Stimulated activated CD4-positive, alpha-beta T cell treated with anti-CD3 and anti-CD28 coated beads, Interleukin-1b, Interleukin-23, amount 100 ng/mL, for 48 hours (primary cell): ENCODE measurements around the gene ATOSA.
A peak's percentile ranks its signal among the peaks of the same experiment; 100 is the strongest.

Source experiments
- DNase-seq: peaks from one replicate; pipeline ENCODE4 v3.0.0-alpha.2; 2020

ATOSA gene, protein sequence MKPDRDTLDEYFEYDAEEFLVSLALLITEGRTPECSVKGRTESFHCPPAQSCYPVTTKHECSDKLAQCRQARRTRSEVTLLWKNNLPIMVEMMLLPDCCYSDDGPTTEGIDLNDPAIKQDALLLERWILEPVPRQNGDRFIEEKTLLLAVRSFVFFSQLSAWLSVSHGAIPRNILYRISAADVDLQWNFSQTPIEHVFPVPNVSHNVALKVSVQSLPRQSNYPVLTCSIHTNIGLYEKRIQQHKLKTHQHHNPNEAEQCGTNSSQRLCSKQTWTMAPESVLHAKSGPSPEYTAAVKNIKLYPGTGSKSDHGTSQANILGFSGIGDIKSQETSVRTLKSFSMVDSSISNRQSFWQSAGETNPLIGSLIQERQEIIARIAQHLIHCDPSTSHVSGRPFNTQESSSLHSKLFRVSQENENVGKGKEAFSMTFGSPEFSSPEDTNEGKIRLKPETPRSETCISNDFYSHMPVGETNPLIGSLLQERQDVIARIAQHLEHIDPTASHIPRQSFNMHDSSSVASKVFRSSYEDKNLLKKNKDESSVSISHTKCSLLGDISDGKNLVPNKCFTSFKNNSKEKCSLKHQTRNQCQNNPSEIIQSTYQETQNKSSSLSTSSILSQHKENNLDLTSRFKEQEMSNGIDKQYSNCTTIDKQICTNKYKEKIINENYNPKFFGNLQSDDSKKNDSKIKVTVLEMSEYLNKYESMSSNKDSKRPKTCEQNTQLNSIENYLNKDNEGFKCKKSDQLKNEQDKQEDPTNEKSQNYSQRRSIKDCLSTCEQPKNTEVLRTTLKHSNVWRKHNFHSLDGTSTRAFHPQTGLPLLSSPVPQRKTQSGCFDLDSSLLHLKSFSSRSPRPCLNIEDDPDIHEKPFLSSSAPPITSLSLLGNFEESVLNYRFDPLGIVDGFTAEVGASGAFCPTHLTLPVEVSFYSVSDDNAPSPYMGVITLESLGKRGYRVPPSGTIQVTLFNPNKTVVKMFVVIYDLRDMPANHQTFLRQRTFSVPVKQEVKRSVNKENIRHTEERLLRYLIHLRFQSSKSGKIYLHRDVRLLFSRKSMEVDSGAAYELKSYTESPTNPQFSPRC

DNA sequence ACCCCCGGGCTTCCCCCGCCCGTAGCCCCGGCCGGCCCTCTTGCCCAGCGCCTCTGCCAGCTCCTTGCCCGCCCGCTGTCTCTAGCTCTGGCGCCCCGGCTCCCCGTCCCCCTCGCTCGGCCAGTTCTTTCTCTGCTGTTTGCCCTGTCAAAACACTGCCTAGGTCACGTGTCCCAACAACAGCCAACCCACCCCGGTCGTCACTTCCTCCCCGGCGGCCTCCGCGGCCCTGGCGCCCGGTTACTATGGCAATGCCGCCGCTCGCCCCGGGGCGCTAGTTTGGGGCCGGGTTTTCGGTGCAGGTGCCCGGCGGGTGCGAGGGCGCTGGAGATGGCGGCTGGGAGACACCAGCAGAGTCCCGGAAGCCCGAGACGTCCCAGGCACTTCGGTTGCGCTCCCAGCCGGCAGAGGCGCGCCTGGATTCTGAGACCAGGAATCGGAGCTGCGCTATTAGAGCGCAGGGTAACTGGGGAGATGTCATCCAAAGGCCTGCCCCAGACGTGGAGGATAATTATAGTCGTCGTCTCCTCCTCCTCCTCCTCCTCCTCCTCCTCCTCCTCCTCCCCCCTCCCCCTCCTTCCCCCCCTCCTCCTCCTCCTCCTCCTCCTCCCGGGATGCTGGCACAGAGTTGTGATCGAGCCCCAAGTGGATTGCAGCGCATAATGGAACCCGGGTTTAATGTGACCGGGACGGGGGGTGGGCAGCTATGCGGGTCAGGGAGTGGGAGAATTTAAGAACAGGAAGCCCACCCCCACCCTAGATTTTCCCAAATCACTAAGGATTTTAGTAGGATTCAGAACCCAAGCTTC lies at the start of gene ATOSA:
TSS of gene ATOSA (minus strand) at position 157 of the 809 bp plus-strand sequence. CDS start 1,367 bp downstream, outside the sequence.
- peak; percentile 89 for DNase-seq

DNA sequence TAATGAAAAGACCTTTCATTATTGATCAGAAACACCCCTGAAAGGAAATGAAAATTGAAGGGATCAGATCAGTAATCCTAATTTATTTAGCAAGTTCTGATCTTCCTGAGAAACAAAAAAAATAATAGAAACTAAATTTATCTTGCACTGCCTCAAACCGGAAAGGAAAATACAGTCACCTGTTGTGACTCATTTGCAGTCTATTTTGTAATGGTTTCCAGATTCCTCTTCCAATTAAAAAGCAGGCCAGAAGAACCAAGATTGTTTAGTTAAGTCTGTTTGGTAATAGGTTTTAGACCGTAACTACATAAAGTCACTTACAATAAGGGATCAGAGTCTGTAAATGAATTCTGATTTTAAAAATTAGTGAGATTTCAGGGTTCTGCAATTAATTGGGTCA lies 49.7 kb upstream of the ATOSA start:
- no peak for DNase-seq

DNA sequence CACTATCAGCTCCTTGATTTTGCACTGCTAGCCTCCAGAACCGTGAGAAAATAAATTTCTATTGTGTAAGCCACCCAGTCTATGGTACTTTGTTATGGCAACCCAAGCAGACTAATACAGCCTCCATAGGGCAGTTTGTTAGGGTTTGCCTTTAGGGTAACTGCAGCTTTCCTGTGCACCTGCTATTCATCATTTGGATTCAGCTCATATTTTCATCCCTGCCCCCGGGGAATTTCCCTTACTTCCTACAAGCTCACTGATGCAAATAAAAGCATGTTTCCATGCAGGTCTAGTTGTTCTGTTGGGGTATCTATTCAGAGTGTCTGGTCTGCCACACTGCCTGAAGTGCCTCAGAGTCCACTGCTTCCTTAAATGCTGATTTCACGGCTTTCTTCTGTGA lies 48.6 kb upstream of the ATOSA start:
- no peak for DNase-seq

DNA sequence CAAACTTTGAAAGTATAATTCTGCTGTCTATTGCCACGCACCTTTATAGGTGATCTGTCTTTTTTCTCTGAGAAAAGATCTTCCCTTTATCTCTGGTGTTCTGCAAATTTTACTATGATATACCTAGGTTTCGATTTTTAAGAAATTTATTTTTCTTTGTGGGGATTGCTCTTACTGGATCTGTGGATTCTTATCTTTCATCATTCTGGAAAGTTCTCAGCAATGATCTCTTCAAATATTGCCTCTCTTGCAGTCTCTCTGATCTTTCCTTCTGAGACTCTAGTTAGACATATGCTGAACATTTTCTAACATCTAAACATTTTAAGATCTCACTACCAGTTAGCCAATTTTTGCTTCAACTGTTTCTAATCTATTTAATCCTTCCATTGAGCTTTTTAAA lies 47.0 kb upstream of the ATOSA start:
- DNase-seq, result no peak

DNA sequence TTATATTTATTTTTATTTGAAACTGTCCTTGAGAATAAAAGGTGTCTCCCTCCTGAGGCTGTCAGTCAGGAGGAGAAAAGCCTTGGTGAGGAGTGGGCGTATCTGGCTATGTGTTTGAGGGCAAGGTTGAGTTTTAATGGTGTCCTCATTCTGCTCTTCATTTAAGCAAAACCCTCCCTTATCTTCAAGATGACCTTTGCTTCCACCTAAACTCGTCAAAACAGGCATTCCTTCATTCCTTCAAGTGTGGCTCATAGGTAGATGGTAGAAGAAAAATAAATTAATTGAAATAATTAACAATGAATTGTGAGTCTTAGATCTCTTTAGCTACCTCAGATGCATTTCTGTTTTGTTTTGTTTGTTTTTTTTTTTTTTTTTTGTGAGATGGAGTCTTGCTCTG lies 39.4 kb upstream of the ATOSA start:
- DNase-seq, result no peak

DNA sequence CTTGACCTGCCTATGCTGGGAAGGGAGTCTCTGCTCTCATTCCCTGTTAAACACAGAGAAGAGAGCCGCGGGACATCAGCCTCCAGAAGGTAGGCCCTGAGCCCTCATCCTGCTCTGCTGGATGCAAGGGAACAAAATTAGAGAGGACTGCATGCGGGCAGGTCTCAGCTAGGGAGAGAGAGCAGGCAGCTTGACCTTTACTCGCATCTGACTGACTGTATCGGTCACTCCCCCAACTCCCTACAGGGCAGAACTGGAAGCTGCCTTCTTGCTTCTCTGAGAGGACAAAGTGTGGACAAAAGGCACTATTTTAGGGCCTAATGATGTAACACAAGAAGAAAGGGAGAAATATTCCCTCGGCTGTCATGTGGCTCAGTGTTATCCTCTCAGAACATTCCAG lies 38.7 kb upstream of the ATOSA start:
- DNase-seq, result no peak

DNA sequence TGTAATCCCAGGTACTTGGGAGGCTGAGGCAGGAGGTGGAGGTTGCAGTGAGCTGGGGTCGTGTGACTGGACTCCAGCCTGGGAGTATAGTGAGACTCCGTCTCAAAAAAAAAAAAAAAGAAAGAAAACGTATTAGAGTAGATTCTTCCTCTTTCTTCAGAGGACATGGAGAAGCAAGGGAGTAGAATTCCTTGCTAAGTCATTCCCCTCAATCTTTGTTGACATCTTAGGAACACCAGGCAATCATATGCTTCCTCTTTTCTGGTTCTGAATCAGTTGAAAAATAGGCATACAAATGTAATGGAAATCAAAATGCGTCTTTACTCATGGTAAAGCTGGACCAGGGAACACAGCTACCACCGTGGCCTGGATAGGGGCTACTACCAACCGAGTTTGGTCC lies 38.3 kb upstream of the ATOSA start:
- no peak for DNase-seq

DNA sequence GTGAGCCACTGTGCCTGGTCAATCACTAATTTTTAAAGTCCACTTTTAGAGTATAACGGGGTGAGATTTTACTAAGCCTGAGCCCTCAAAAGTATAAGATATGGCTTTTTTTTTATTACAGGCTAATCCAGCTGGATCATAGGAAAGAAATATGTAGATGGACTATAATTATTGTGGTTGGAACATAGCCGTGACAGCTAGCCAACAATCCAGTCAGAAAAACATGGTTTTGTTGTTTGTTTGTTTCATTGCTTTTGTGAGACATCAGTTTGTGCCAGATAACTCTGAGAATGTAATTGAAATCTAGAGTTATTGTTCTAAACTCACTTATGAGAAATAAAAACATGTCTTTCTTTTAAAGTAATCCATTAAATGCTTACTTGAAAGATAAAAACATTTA lies 37.3 kb upstream of the ATOSA start:
- DNase-seq, result no peak

DNA sequence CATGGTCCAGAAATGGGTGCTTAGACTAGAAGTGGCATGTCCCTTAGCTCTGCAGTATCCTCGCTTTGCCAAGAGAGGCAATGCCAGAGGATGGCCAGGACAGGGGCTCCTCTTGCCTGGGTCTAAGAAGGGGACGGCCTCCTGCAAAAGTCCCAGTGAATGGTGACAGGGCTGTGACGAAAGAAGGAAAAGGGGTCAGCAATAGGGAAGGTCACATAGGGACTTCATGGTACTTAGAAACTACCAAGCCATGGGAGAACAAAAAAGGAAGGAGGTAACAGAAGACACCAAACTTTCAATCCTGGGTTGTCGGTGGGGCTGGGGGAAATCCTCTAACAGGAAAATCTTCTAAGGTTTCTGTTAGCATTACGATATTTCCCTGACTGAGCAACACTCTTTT lies 36.2 kb upstream of the ATOSA start:
- no peak for DNase-seq

DNA sequence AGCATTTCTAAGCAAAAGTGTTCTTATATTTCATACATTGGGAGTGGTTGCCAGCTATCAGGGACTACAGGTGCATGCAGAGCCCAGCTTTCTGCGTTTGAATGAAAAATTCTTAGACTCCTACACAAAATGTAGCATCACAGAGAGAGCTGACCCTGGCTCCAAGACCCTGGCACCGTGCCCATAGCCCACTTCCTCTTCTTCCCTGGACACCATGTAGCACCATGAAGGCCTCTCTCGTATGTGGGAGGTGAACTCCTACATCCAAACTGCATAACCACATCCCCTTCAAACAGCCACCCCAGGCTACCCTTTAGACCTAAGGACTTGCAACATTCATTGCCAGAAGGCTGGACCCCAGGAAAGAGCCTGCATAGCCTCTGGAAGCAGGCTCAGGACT lies 35.8 kb upstream of the ATOSA start:
- no peak for DNase-seq

DNA sequence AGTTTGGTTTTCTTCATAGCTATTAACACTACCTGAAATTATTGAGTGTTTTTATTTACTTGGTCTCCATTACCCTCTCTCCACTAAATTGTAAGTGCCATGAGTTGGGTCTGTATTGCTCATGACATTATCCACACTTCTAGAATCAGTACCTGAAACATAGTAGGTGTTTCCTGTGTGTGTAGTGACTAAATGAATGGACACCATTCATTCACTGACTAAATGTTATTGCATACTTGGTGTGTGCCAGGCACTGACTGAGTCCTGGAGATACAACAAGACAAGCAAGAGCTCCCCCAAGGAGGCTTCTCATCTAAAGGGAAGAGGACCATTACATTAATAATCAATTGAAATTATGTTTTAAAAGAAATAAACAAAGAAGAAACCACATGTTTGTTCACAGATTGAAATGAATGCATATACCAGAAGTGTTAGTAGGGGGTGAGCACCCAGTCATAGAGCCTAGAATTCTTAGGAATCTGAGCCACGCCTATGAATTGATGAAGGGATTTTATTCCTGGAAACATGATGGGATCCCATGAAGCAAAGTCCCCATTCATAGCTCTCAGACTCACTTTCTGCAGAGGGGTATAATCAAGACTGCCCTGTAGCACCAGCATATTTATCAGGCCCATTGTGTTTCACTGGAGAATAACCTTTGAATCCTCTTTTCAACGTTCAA lies 31.7 kb upstream of the ATOSA start:
- DNase-seq, result no peak

DNA sequence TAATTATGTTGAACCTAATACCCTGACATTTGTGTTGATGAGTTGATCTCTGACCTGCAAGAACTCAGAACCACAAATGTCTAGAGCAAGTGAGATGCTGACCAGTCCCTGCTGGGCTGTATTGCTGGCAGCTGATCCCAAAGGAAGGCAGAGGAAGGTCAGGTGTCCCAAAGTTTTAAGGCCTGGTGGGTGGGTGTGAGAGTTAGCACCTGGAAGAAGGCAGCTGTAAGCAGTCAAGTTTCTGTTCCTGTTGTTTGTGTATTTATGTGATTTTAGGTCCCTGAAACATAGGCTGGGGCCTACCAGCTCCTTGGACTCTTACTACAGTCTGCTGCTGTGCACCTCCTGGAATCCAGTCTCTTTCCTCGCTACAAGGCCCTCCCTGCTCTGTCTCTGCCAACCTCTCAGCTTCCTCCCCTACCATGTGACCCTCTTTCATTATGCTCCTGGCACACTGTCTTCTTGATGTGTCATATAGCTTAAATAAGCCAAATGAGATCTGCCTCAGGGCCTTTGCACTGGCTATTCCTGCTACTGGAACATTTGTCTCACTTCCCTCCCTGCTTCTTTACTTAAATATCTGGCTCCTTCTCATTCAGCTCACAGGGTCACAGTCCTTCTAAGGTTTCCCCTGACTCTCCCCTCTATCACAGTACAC lies 31.0 kb upstream of the ATOSA start:
- no peak for DNase-seq

DNA sequence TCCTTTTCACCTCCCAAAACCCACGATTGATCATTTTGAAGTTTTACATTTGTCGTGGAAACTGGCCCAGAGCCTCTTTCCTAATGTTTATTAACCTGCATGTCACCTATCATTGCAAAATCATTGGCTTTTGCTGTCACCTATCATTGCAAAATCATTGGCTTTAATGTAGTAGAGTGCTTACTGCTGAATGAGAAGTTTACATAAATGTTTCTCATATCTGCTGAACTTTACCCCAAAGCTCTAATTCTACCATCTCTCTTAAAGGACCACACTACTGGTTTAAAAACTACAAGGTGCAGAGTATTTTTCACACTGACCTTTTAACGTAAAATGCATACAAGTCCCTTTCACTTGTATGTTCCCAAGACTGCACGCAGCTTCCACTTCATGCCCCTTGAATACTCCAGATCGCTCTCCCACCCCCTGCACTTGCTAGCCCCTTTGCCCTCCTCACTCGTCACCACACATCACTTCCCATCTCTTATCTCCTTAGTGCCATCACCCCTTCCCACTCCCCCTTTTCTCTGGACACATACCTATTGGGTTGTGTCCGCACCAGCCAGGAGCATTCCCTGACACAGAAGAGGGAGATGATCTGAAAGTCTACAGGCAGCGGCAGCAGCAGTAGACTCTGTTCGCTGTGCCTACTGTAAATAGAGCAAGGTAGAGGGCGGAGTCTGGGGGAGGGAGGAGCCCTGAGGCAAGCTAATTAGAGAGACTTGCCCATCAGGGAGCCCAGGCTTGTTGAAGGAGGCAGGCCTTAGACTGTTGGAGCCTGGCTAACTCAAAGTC lies 30.2 kb upstream of the ATOSA start:
- DNase-seq, result no peak

DNA sequence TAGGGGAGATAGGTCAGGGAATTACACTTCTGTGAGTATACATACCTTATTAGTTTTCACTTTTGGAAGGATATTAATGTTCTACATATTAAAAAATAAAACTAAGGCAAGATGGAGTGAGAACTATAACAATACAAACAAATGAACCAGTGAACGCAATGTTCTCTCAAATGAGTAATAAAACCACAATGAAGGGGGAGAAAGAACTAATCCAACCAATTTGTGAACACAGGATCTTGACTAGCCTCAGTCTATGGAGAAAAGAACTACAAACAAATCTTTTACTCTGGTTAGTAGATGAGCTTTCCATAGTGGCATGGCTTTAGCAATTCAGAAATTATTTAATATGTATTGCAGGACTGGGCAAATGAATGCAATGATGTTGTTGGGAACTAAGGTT lies 26.9 kb upstream of the ATOSA start:
- DNase-seq, result no peak

DNA sequence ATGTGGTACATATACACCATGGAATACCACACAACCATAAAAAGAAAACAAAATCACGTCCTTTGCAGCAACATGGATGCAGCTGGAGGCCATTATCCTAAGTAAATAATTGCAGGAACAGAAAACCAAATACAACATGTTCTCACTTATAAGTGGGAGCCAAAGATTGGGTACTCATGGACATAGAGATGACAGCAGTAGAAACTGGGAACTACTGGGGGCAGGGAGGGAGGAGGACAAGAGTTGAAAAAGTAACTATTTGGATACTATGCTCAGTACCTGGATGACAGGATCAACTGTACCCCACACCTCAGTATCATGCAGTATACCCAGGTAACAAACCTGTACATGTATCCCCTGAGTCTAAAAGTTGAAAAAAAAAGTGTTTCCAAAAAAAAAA lies 23.2 kb upstream of the ATOSA start:
- no peak for DNase-seq

DNA sequence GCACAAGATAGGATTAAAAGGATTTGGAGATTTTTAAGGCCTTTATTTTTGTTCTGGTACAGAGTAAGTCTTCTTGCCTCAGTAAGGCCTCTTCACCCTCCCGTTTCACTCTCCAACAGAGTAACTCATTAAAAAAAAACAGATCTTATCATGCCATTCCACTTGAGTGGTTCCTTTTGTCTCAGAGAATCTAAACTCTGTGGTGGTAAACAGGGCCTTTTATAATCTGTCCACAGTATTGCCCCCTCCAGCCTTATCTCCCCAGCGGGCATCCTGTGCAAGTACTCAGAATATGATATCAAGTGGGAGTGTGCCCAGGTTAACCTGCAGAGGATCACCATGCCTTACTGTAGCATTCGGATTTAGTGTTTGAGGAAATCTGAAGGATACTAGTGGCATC lies 20.3 kb upstream of the ATOSA start:
- no peak for DNase-seq

DNA sequence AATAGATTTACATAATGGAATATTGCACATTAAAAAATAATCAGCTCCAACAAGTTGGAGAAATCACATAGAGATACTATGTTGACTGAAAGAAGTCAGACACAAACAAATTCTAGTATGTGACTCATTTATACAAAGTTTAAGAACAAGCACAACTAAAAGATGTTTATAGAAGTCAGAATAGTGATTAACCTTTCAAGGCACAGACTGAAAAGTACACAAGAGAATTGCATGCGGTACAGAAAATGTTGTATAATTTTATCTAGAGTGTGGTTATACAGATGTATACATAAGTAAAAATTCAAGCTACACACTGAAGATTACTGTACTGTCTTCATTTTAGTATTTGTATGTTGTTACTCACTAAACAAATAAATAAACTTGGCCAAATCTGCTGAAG lies 19.3 kb upstream of the ATOSA start:
- no peak for DNase-seq

DNA sequence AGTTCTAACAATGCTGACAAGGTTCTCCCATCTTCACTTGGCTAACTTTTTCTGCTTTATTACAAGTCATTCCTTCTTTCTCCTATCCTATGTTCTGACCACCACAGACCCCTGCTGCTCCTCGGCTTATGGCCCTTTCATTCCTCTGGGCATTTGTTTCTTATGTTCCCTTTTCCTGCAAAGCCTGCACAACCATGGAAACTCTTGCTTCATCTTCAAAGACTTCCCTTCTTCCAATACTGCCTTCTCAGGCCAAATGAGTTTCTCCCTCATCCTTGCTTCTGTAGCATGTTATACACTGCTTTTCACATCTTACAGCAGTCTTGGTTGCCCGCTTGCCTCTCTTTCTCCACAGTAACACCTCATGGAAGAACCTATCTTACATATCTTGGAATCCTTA lies 17.9 kb upstream of the ATOSA start:
- no peak for DNase-seq

DNA sequence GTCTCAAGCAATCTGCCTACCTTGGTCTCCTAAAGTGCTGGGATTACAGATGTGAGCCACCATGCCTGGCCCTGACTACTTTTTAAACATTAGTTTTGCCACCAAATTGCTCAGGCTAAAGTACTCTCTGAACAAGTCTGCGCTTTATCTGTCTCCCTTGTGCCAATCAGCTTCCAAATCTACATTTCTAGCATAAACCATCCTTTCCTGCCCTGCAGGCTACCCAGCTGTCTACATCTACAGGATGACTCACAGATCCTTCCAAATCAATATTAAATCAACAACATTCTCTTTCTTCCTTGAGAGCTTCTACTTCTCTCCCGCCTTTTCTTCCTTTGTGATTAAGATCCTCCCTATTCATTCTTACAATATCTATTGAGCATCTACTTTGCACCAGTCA lies 16.0 kb upstream of the ATOSA start:
- DNase-seq, result no peak

DNA sequence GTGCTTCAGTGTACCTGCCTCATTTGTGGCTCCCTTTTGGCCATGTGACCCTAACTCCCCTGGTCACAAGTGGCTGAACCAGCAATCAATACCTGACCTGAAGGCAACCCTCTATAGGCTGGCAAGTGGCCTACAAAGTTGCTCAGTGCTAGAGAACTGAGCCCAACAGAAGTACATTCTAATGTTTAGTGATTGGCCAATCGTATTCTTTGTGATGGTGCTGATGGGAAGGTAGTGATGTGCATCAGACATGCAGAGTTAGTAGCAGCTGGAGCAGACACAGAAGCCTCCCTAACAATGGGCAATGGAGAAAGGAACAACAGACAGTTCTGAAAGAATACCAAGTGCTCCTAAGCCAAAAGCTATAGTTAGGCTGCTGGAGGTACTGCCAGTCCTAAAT lies 10.4 kb upstream of the ATOSA start:
- no peak for DNase-seq

DNA sequence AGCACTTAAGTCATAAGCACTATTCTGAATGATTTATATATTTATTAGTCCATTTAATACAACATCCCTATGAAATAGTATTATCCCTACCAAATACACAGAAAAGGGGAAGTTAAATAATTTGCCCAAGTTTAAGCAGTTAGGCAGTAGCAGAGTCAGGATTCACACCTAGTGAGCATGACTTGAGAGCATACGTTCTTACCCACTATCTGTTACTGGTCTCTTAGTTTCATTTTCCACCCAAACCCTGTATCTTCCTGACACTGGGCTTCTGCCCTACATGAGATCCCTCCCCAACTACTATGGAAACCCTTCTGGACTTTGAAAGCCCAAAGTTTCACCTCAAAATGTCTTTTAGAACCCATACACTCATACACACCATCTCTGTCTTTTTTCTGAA lies 4.4 kb upstream of the ATOSA start:
- DNase-seq, result no peak
